Measurements from ENCODE around the gene DNAJC10. TPM values are rescaled to one million over a fixed set of nuclear protein-coding genes. Genes with fewer than 3 reads are reported as not detected.

DNAJC10 gene
- total RNA-seq, 1 experiment from 2014 or later, result 90.4 TPM

GRCh38 chr2:182833084-182833854 is 117.2 kb downstream of the DNAJC10 start:
- DNase-seq (ENCODE audit: low read depth), result no peak

GRCh38 chr2:182834293-182834692 is 118.2 kb downstream of the DNAJC10 start:
- no peak for DNase-seq (ENCODE audit: low read depth)

GRCh38 chr2:182836451-182836850 is 120.4 kb downstream of the DNAJC10 start:
- no peak for DNase-seq (ENCODE audit: low read depth)

Other genes with a start within 250 kb of the DNAJC10 start
- 0.92 and 1.1 TPM in 2 replicates for gene FRZB, start 150.4 kb downstream of the DNAJC10 start, total RNA-seq (2014; rRNA removed)

All from LHCN-M2 (cell line).